CD4-positive, alpha-beta T cell treated with Interleukin-15 for 1 hour (primary cell): ENCODE data around the gene CCDC148.
"Not testable (repeated sequence)": the region's sequence is repeated elsewhere in the genome, so short reads cannot be mapped to it uniquely, and the experiment has no call there.

Source experiments
- DNase-seq: peaks from one replicate; pipeline ENCODE4 v3.0.0-alpha.2; 2020

Gene CCDC148

DNA sequence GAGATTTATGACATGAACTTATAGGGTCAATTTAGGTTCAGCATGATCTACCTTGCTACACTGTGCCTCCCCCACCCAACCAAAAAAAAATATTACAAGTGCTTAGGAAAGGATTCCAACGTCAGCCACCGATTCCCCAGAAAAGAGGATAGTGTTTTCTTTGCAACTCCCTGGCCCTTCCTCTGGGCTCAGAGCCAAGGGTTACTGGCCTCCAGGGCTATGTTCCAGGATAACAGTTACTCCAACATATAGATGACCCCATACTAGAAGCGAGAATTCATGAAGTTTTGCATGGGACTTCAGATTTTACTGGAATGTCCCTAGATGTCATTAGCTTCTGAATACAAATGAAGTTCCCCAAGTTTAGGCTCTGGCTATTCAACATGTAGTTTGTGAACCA lies 182.8 kb downstream of the CCDC148 start:
- no peak for DNase-seq

DNA sequence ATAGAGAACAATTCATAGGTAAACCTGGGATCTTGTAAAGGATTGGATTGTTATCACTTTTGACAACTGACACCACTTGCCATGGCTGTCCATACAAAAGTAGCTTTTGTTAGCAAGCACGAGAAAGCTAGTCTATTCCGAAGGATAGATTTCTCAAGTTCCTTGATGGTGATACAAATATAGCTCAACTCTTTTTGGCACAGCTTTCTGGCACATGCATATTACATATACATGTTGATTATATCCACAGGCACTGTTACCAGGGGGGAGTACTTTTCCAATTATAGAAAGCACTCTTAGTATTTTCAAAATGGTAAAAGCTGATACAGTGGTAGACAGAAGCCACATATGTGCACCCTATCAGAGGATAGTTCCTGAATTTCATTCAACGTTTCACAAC lies 186.0 kb downstream of the CCDC148 start:
- DNase-seq, result no peak

DNA sequence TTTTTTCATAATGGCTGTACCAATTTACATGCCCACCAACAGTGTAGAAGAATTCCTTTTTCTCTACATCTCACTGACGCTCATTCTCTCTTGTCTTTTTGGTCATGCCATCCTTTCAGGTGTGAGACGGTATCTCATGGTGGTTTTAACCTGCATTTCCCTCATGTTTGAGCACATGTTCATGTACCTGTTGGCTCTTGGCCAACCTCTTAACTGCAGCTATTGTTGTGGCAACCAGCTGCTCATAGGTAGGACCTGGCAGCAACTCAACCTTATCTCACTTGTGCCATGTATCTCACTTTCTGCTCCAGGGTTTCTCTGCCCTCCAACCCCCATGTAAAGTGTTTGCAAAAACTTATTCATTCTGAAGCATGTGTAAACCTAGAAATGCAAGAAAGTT lies 187.4 kb downstream of the CCDC148 start:
- no peak for DNase-seq

DNA sequence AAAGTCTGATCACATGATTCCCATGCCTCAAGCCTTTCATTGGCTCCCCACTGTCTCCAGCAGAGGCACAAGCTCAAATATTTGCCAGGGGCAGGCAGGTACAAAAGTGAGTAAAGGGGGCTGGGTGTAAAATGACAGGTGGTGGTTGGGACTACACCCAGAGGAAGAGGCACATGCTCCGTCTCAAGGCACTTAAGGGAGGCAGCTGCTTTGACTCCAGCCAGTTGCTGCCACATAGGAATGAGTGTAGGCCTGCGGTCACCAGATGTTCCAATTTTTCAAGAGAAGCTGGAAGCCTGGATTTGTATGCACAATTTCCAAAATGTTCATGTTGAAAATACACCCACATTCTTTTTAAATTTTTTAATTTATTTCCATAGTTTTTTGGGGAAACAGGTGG lies 190.4 kb downstream of the CCDC148 start:
- DNase-seq, result no peak

DNA sequence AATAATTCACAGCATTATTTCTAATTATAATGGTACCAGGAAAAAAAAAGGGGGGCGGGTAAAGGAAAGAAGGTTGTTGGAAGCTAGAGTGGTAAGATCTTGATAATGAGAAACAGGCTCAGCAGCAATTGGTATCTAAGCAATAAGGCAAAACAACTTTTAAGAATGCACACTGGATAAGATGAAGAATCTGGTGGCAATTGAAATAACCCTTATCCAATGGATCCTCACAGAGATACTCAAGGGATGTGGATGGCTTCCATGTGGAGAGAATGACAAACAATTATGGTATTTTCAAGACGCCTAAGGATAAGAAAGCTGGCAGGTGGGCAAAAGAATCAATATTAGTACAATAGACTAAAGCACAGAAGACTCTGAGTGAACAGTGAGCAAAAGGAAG lies 201.3 kb downstream of the CCDC148 start:
- no peak for DNase-seq

DNA sequence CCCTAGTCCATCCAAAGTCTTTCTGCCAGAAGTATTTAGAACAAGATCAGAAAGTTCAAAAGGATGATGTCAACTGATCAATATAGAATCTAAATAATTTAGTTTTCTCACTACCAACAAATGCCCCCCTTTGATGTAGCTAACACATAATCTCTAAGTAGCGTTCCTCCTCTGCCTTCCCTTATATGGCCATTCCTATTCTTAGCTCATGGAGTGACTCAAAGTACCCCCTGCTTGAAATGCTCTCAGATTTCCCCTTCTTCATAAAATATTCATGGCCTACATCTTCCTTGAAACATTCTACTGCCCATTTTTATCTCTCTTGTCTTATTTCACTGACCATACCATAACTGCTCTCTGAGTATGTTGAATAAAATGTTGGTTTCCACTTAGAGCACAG lies 203.4 kb downstream of the CCDC148 start:
- no peak for DNase-seq

DNA sequence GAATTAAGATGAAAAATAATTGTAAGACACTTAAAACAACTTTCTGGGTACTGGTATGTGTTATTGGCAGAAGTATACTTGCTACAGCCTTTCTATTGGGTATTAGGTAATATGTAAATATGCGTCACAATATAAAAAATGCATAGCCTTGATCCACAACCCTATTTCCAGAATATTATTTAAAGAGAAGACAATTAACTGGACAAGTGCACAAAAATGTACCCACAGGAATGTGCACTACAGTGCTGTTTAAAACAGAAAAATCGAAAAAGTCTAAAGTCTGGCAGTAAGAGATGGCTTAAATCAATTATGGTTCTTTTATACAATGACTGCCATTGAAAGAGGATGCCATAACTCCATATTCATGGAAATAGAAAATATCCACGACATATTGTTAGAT lies 205.2 kb downstream of the CCDC148 start:
- no peak for DNase-seq

DNA sequence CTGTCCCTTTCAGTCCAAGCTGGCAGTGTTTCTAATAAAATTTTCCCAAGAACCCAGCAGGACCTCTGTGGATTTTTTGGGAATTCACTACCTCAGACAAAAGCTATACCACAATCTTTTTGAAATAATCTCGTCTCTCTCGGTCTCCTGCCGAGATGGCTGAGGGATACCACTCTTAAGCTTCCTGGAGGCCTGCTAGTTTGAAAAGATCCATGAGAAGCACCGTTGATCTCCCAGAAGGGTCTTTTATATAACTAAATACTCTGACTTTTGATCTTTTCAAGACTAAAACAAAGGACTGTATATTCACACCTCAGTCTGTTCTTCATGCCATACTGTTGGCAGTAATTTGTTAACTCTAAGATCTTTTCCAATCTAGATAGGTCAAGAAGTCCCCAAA lies 213.2 kb downstream of the CCDC148 start:
- no peak for DNase-seq

DNA sequence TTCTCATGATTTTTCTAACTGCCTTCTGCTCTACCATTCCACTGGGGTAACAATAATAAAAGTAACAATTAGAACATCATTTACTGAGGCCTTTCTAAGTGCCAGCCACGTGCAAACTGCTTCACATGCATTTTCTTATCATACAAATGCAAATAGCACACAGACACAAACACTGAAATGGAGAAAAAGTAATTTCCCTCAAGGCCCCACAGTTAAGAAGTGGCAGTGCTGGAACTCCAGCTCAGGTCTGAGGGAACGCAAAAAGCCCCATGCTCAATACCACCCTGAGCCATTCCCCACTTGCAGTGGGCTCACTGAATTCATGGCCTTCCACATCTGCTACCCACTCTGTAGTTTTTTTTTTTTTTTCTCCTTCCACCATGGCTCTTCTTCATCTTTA lies 214.3 kb downstream of the CCDC148 start:
- DNase-seq, result no peak

DNA sequence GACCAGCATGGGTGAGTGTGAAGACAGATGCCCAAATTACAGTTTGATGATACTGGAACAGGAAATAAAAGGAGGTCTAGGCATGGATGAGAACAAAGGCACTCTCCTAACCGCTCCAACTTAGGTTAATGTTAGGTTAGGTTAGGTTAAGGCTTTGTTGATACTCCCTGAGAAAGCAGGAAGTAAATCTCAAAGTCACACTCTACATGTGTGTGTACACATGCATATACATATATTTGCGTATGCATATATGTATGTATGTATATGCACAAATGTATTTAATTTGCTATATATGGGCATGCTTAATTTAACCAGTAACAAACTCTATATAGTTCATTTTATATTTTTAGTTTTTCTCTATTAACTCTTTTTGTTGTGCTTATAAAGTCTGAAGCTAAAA lies 215.6 kb downstream of the CCDC148 start:
- no peak for DNase-seq

DNA sequence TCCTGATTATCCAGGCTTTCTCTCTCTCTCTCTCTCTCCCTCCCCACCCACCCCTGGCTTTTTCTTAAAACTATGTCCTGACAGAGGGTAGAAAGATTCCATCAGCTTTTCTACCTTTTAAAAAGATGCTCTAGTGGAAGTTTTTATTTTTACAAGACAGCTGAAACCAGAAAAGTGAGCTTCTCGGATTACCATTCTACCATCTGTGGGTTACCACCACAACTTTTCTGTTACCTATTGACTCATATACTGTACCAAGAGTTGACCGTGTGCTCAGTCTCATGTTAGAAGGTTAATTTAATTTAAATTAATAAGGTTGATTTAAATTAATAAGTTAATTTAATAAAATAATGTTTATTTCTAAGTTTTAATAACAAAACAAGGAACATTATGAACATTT lies 217.3 kb downstream of the CCDC148 start:
- DNase-seq, result no peak

DNA sequence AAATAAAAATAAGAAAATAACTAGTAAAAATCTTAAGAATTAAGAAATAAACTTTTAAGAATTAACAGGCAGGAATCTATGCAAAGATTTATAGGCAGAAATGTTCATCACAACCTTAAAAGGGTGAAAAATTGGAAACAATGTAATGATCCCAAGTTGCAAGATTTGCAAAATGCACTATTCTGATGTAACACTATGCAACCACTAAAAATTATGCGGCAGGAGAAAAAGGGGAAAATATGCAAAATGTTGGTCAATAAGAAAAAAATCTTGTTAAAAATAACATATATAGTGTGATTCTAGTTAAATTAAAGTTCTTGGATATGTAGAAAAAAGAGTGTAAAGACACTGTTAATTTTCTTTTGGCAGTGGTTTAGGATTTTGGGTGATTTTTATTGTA lies 222.1 kb downstream of the CCDC148 start:
- DNase-seq, result no peak

DNA sequence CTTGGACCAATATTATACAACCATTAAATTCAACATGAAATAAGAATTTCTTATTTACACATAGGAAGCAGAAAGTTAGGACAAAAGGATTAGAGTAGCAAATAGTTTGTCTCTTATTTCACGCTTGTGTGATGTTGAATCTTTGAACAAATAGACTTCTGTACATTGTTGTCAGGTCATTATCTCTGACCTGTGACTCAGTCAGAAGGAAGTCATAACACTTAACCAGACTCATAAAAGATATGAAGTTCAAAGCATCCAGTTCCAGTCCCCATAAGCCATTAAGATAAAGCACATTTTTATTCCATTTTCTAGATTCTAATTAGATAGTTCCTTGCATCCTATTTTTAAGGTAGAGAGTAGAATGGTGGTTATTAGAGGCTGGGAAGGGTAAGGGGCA lies 224.1 kb downstream of the CCDC148 start:
- DNase-seq, result no peak

DNA sequence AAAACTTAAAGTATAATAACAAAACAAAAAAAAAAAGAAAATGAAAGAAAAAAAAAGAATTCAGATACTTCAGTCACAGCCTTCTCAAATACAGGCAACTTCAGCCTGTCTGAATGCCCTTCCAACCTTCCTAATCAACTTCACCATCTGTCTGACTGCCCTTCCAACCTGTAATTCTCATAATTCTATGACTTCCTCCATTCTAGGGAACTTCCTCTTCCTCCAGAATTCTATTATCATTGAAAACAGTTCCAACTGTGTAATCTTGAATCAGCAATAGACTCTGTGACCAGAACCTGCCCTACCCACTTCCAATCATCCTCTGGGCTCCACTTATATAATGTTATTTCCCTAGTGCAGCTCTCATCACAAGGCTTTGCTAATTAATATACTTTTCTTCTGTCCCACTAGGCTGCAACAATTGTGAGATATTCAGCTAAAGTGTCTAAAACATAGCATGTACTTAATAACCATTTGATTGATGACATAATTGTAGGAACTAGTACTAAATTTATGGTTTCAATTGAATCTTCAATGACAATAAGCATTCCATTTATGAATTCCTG lies 227.5 kb downstream of the CCDC148 start:
- no peak for DNase-seq

DNA sequence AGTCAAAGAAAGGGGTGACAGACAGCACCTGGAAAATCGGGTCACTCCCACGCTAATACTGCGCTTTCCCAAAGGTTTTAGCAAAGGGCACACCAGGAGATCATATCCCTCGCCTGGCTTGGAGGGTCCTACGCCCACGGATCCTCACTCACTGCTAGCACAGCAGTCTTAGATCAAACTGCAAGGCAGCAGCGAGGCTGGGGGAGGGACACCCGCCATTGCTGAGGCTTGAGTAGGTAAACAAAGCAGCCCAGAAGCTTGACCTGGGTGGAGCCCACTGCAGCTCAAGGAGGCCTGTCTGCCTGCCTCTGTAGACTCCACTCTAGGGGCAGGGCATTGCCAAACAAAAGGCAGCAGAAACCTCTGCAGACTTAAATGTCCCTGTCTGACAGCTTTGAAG lies 233.5 kb downstream of the CCDC148 start:
- DNase-seq, result not testable (repeated sequence)

DNA sequence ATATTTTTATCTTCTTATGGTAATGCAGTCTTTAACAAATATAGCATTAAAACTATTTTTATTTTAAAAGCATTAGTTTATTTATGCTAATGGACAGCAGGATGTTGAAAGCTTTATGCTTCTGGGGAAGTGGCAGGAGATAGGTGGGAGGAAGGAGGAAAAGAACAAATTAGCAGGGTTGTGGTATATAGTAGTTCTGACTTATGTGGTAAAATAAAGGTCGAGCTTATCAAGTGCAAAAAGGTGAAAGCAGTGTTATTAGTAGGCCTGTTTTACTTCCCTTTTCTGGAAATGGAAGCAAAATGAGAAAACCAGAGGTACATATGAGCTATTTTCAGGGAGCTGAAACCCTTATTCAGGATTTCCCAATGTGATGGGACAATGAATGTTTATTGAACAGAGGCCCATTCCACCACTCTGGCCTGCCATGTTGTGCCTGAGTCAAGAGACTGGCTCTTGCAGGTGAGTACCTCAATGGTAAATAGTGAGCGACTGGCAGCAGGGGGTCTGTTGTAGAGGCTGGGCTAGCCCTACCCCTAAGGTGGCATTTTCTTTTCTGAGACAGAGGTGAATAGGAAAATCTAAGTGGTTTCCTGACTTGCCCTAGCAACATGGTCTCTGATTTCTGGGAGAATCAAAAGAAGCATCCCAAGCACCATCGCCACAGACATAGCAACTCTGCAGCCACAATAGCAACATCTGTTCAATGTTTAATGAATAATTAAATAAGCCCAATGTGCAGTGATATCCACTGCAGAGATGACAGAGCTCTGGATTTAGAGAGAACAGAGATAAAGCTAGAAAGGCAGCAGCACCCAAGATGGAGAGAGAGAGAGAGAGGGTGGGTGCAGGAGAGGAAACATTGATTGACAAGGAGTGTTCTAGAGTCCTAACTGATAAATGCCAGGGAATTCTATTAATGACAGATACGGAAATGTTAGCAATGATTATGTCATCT lies 235.2 kb downstream of the CCDC148 start:
- DNase-seq, result no peak

DNA sequence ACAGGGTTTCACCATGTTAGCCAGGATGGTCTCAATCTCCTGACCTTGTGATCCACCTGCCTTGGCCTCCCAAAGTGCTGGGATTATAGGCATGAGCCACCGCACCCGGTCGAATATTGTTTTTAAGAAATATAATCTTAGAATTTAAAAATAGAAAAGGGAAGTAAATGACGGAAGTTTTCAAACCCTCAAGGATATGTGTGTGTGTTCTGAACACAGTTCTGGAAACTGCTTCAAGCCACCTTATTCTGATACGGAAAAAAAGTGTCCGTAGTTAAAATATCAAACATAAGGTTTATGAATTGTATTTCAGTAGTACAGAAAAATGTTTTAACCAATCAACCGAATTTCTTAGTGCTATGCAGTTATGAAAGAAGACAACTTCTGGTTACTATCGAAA lies 239.0 kb downstream of the CCDC148 start:
- DNase-seq, result no peak

DNA sequence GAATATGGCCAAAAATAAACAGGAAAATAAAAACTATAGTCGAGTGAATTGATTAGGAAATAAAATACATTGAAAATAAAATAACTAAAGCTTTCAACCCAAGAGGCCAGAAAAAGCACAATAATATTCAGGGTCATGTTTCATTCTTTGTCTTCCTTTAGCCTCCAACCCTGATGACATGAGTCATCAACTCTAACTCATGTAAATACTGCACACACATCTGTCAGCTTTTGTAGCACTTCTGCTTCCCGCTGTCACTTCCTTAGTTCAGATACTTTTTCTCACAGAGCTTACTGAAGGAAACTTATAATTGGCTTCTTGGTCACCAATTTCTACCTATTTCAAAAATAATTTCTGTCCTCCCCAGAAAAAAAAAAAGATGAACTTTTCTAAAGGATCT lies 242.1 kb downstream of the CCDC148 start:
- no peak for DNase-seq

DNA sequence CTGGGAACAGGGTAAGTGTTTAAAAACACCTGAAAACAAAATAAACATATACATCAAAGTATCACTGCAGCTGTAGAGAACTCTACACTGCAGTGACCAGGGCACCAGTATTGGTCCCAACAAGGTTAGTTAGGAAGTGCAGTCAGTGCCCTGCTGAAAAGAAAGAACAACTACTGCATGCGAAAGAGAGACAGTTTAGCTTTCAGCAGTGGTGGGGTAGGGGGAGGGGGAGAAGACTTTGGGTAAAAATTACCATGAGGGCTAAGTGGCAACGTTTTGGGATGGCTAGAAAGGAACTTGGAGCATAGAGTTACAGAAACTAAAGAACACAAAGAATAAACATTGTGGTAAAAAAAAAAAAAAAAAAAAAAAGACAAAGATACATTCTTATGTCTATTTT lies 242.8 kb downstream of the CCDC148 start:
- DNase-seq, result no peak

DNA sequence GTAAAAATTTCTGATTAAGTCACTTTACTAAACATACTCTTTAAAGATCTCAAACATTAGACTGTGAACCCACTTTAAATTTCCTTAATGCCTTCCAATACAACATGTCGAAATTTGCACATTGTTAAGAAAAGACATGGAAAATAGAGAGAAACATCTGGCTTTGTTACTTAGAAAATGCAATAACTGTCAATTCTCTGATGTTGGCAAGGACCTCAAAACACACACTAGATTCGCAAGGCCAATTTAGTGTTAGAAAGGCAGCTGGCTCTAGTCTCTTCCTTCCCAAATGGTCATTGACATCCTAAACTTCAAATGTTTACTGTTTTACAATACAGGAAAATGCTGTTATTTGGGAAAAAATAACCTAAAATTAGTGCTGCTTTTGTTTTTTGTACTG lies 244.3 kb downstream of the CCDC148 start:
- no peak for DNase-seq

DNA sequence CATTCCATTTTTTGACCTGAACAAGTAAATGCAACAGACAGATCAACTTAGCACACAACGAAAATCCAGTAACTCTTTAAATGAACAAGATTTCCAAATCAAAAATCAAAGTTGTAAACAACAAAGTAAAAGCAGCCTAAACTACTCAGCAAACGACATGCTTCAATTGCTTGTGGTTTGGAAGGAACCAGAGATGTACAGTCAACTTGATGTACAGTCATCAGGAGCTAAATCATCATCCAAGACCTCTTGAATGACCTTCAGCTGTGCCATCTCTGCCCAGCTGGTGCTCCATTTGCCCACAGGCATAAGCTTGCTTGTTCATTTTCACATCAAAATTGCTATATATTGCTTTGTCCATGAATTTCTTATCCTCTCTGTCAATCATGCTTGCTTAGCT lies 245.1 kb downstream of the CCDC148 start:
- no peak for DNase-seq

DNA sequence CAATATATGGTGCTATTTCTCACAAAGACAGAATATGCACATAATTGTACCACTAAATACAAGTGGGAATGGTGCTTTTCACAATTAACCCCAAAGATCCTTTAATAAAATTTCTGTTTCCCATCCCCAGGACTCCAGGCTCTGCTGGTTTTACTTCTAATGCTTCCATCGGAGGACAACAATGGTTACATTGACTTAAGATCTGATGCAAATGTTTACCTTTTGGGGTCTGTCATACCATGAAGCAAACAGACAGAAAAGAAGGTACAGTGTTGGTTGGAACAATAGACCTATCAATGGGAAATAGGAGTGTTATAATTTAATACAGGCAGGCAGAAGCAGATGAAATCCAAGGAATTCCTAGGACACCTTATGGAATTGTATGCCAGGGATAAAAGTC lies 249.2 kb downstream of the CCDC148 start:
- DNase-seq, result no peak

DNA sequence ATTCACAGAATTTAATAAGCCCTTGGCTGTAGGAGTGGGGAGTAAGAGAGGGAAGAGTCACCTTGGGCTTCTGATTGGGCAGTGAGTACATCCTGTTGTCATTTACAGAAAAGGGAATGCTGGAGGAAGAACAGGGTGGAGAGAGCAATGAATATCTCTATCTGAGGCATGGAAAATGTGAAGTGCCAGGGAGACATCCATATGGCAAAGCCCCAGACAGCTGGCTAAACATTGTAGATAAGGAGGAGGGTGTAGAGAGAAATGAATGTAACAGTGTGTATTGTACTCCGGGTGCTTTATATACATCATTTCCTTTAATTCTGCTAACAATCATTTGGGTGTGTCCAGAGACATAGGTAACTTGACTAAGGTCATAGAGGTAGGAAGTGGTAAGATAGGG lies 251.3 kb downstream of the CCDC148 start:
- DNase-seq, result no peak

DNA sequence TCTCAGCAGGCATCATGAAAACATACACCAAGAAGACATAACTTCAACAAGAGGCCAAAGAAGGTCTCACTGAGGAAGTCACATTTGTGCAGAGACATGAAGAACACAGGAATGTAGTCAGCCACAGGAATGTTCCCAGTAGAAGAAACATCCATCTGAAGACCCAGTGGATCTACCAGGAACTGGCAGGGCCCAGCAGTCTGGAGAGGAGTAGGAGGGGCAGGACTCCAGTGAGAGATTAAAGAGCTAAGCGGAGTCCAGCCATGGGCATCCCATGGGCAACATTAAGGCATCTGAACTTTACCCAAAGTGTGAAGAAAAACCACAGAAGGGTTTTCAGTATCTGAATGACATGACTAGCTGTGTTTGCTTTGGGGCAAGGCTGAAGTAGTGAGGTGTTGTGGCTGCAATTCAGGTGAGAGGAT lies 251.8 kb downstream of the CCDC148 start:
- DNase-seq, result no peak
